Stimulated activated CD4-positive, alpha-beta T cell treated with anti-CD3 and anti-CD28 coated beads, Interleukin-4, amount 100 ng/mL, for 24 hours (primary cell): Measurements from ENCODE around the gene CNTRL.
"Not testable (repeated sequence)": the region's sequence is repeated elsewhere in the genome, so short reads cannot be mapped to it uniquely, and the experiment has no call there.

Experiments
- DNase-seq: peaks from one replicate; pipeline ENCODE4 v3.0.0-alpha.2; 2020

CNTRL gene

GRCh38 chr9:121071370-121071755 lies 3.4 kb upstream of the CNTRL start:
- peak; percentile 38 for DNase-seq

GRCh38 chr9:121071756-121072421 lies 2.9 kb upstream of the CNTRL start:
- DNase-seq: peak; percentile 18

GRCh38 chr9:121073038-121073437 lies 1.7 kb upstream of the CNTRL start:
- DNase-seq: no peak

GRCh38 chr9:121075251-121076036 lies 689 bp downstream of the CNTRL start:
- DNase-seq: no peak

- DNase-seq: no peak
Observed at GRCh38 chr9:121082075-121082474, 7.3 kb downstream of the CNTRL start.

GRCh38 chr9:121085661-121086060 lies 10.9 kb downstream of the CNTRL start:
- DNase-seq: no peak

- no peak for DNase-seq
Observed at GRCh38 chr9:121088576-121088975, 13.8 kb downstream of the CNTRL start.

GRCh38 chr9:121090743-121091142 lies 16.0 kb downstream of the CNTRL start:
- not testable (repeated sequence) for DNase-seq

GRCh38 chr9:121095057-121095456 lies 20.3 kb downstream of the CNTRL start:
- DNase-seq: no peak

- no peak for DNase-seq
Observed at GRCh38 chr9:121098567-121099198, 23.9 kb downstream of the CNTRL start.

GRCh38 chr9:121104054-121104453 lies 29.3 kb downstream of the CNTRL start:
- DNase-seq: not testable (repeated sequence)

GRCh38 chr9:121105531-121105930 lies 30.8 kb downstream of the CNTRL start:
- DNase-seq: no peak

- DNase-seq: no peak
Observed at GRCh38 chr9:121107029-121107428, 32.3 kb downstream of the CNTRL start.

GRCh38 chr9:121107881-121108280 lies 33.1 kb downstream of the CNTRL start:
- DNase-seq: no peak

GRCh38 chr9:121115466-121115865 lies 40.7 kb downstream of the CNTRL start:
- DNase-seq: no peak

- DNase-seq: no peak
Observed at GRCh38 chr9:121118266-121118665, 43.5 kb downstream of the CNTRL start.

- no peak for DNase-seq
Observed at GRCh38 chr9:121120386-121120785, 45.6 kb downstream of the CNTRL start.

- peak; percentile 97 for DNase-seq
Observed at GRCh38 chr9:121121582-121122087, 46.9 kb downstream of the CNTRL start.

- DNase-seq: peak; percentile 7
Observed at GRCh38 chr9:121122246-121123032, 47.7 kb downstream of the CNTRL start.

- no peak for DNase-seq
Observed at GRCh38 chr9:121123816-121124535, 49.2 kb downstream of the CNTRL start.

- no peak for DNase-seq
Observed at GRCh38 chr9:121125590-121125989, 50.8 kb downstream of the CNTRL start.

- DNase-seq: not testable (repeated sequence)
Observed at GRCh38 chr9:121129384-121129783, 54.6 kb downstream of the CNTRL start.
